ENCODE data around the gene CAMTA1. TPM values are rescaled to one million over a fixed set of nuclear protein-coding genes. Genes with fewer than 3 reads are reported as not detected.

CAMTA1 gene
- total RNA-seq, 4 donors from 2014 or later = 86.3 to 170 (median 132) TPM

DNA sequence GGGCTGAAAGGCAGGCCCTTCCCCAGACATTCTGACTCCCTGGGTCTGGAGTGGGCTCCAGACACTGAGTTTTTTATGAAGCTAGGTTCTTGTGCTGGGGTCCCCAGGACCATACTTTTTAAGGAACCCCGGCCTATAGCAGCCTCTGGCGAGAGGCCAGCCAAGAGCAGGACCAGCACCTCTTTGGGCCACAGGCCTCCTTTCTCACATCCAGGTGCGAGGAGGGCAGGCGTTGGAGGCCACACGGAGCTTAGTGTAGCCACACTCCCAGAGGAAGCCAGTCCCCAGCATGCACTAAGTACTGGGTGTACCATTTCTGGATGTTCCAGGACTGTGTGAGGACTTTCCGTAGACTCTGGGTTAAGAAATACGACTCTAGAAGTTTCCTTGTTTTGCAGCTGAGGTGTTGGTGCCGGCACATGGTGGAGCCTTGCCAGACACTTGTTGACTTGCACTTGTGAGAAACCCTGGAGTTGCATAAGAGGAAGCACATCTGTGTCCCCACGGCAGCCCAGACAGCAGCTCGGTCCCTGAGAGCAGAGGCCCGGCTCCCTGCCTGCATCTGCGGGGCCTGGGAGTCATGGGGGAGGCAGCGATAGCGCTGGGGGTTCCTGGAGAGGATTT is 863.6 kb downstream of the CAMTA1 start:
- no peak overlapping the region for H3K4me3 ChIP-seq
- no peaks in the 10 kb centered on the region for H3K36me3 ChIP-seq
- peaks cover 0 to 40% (median 0%) of the 10 kb centered on the region in 3 donors for H3K4me1 ChIP-seq
- no CpG with 5 or more reads among the region's 14 CpGs for WGBS, 2 donors (ENCODE audit: low coverage in 1 of 2)
- TF ChIP-seq POLR2AphosphoS5 (IDR thresholded peaks at IDR 0.05) (no peak), CTCF (IDR thresholded peaks at IDR 0.05) (no peak), POLR2A (IDR thresholded peaks at IDR 0.05) (no peak), EP300 (IDR thresholded peaks at IDR 0.05) (no peak)
- H3K27me3 ChIP-seq = peaks cover 33% of the 10 kb centered on the region
- peak; percentile 77 for ATAC-seq
- peaks cover 0 to 5% (median 0%) of the 10 kb centered on the region in 3 donors for H3K9me3 ChIP-seq
- H3K27ac ChIP-seq = peak overlapping the region in 3 of 4 donors; percentile 53 to 71 (median 59)

- TF ChIP-seq POLR2AphosphoS5 (IDR thresholded peaks at IDR 0.05) (no peak), CTCF (IDR thresholded peaks at IDR 0.05) (no peak), POLR2A (IDR thresholded peaks at IDR 0.05) (no peak), EP300 (IDR thresholded peaks at IDR 0.05) (no peak)
- ATAC-seq = no peak
- H3K9me3 ChIP-seq = no peaks in the 10 kb centered on the region
- WGBS, 2 donors (ENCODE audit: low coverage in 1 of 2) = 24 to 54% methylated on average over 3 to 4 of the region's 11 CpGs
- H3K36me3 ChIP-seq = no peaks in the 10 kb centered on the region
- peaks cover 33% of the 10 kb centered on the region for H3K27me3 ChIP-seq
- H3K4me3 ChIP-seq = no peak overlapping the region
- no peak overlapping the region for H3K27ac ChIP-seq
- peaks cover 0 to 28% (median 0%) of the 10 kb centered on the region in 3 donors for H3K4me1 ChIP-seq
These were observed 865.5 kb downstream of the CAMTA1 start for GRCh38 chr1:7650801-7651200.

DNA sequence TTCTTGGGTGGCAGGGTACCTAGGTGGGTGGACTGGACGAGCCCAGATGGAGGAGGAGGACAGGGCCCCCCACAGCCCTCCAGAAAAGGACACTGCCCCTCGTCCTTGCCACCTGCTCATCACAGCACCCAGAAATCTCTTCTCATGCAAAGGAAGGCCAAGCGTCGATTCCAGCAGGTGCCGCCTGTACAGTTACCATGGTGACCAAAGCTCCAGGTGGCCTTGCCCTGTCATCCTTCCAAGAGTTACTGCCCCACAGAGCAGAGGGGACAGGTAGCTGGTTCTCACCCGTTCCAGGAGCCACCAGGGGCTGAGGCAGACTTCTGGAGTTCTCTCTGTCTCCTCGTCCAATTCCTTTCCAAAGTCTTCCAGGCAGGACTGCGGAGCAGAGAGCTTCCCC is 865.9 kb downstream of the CAMTA1 start:
- H3K4me1 ChIP-seq = peaks cover 0 to 28% (median 0%) of the 10 kb centered on the region in 3 donors
- no peaks in the 10 kb centered on the region for H3K36me3 ChIP-seq
- WGBS, 2 donors (ENCODE audit: low coverage in 1 of 2) = 60 to 100% methylated on average over 1 to 3 of the region's 8 CpGs
- no peak for ATAC-seq
- no peaks in the 10 kb centered on the region for H3K9me3 ChIP-seq
- H3K27me3 ChIP-seq = peaks cover 33% of the 10 kb centered on the region
- TF ChIP-seq CTCF (IDR thresholded peaks at IDR 0.05) (no peak), POLR2A (IDR thresholded peaks at IDR 0.05) (no peak), EP300 (IDR thresholded peaks at IDR 0.05) (no peak), POLR2AphosphoS5 (IDR thresholded peaks at IDR 0.05) (no peak)
- no peak overlapping the region for H3K4me3 ChIP-seq
- H3K27ac ChIP-seq = no peak overlapping the region

DNA sequence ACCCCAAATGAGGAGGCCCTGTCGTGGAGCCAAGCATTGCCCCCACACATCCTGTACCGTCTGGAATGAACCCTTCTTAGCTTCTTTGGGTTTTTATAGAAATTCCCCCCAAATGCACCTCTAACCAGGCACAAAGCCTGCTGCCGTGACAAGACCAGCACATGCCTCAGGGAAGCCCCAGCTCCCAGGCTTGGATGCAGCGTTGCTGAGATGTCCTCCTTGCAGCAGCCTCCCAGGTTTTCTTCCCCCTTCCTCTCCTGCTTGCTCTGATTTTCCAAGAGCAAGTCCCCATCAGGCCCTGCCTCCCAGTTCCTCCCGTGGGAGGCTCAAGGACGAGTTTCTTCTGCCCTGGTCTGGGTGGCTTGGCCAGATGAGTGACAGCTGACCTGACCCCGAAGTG is 866.8 kb downstream of the CAMTA1 start:
- Histone ChIP-seq H3K9me3 (no peaks in the 10 kb centered on the region), H3K27me3 (peaks cover 33% of the 10 kb centered on the region), H3K27ac (no peak overlapping the region), H3K4me3 (no peak overlapping the region), H3K4me1 (peaks cover 0 to 24% (median 0%) of the 10 kb centered on the region in 3 donors), H3K36me3 (no peaks in the 10 kb centered on the region)
- no CpG with 5 or more reads among the region's 7 CpGs for WGBS, 2 donors (ENCODE audit: low coverage in 1 of 2)
- no peak for ATAC-seq
- no peak for TF ChIP-seq POLR2AphosphoS5 (IDR thresholded peaks at IDR 0.05)
- no peak for TF ChIP-seq EP300 (IDR thresholded peaks at IDR 0.05)
- no peak for TF ChIP-seq POLR2A (IDR thresholded peaks at IDR 0.05)
- TF ChIP-seq CTCF (IDR thresholded peaks at IDR 0.05) = no peak

GRCh38 chr1:7652515-7653098 is 867.4 kb downstream of the CAMTA1 start:
- WGBS, 2 donors (ENCODE audit: low coverage in 1 of 2) = 84 to 89% methylated on average over 5 to 6 of the region's 12 CpGs
- Histone ChIP-seq H3K36me3 (no peaks in the 10 kb centered on the region), H3K27me3 (peaks cover 31% of the 10 kb centered on the region), H3K4me3 (no peak overlapping the region), H3K4me1 (peaks cover 0 to 18% (median 0%) of the 10 kb centered on the region in 3 donors), H3K27ac (no peak overlapping the region), H3K9me3 (no peaks in the 10 kb centered on the region)
- no peak for ATAC-seq
- TF ChIP-seq POLR2A (IDR thresholded peaks at IDR 0.05) = no peak
- no peak for TF ChIP-seq POLR2AphosphoS5 (IDR thresholded peaks at IDR 0.05)
- no peak for TF ChIP-seq CTCF (IDR thresholded peaks at IDR 0.05)
- TF ChIP-seq EP300 (IDR thresholded peaks at IDR 0.05) = no peak
